ENCODE measurements around the gene DNMT1.

DNMT1 gene

DNA sequence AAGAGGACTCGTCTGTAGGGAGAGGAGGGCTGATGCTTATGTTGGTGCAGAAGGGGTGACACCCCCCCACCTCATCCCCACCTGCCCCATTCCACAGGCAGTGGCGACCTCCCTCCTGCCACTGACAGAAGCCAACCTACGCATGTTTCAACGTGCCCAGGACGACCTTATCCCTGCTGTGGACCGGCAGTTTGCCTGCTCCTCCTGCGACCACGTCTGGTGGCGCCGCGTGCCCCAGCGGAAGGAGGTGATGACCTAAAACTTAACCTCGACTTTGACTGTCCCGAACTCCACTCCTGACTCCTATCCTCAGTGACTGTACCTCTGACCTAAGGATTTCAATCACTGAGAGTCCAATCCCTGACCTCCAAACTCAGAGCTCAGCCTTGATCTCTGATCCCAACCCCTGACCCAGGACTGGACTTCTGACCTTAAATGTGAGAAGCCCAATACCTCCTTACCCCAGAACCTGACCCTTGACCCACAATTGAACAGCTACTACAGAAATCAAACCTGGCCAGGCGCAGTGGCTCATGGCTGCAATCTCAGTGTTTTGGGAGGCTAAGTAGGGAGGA lies 104.9 kb downstream of the DNMT1 start:
- DNase-seq: no peak

DNA sequence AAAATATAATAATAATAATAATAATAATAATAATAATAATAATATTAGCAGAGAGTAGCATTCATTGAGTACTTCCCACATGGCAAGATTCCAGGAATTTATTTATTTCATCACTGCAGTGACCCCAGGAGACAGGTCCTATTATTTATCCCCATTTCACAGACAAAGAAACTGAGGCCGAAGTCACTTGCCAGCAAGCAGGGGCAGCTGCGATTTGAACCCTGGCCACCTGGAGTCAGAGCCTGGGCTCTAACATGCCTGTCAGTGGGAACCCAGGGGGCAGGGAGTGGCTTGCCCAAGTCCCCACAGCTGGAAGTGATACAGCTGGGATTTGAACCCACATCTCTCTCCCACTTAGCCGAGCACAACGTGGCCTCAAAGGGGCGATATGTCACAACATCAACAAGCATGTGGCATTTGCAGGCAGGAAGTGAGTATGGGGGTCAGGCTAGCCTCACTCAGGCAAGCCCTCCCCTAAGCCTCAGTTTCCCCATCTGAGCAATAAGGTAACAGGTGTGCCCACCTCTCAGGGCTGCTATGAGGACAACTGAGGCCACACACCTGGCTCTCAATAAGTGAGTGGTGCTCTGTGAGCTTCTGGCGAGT lies 105.7 kb downstream of the DNMT1 start:
- no peak for DNase-seq

- DNase-seq: no peak
Measured at GRCh38 chr19:10087296-10088061, 107.3 kb downstream of the DNMT1 start.

DNA sequence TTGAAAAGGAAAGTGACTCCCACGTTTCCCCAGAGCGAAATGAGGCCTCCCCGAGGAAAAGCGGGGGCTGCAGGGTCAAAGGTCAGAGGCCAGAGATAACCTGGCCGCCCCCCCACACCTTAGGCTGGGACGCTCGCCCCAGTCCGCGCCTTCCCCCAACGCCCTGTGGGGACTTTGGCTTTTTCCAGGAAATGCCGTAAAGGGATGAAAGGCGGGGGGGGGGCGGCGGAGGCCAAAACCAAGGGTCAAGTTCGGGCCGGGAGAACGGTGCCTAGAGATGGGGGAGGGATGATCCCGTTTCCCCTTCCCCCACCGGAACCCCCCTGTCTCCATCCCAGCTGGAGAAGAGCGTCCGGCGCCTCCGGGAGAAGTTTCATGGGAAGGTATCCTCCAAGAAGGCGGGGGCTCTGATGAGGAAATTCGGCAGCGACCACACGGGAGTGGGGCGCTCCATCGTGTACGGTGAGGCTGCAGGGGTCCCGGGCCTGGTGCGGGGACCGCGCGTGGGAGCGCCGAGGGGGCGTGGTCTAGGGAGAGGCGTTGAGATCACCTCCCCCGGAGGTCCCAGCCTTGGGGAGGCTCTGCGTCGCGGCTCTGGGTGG lies 108.1 kb downstream of the DNMT1 start:
- no peak for DNase-seq

GRCh38 chr19:10085641-10086590 lies 108.8 kb downstream of the DNMT1 start, which contains the start of gene SHFL:
Gene SHFL, plus strand, starts transcription at chr19:10086317. Its CDS starts 111 bp downstream, at chr19:10086428.
- DNase-seq: no peak

DNA sequence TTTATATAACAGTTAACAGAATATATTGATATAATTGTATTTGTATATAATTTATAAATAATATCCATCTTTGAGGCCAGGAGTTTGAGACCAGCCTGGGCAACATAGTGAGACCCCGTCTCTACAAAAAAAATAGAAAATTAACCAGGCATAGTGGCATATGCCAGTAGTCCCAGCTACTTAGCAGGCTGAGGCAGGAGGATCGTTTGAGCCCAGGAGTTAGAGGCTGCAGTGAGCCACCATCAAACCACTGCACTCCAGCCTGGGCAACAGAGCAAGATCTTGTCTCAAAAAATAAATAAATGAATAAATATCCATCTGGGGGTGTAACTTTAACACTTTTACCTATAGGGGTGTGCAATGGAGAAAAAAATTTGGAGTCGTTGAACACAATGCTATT lies 110.0 kb downstream of the DNMT1 start:
- no peak for DNase-seq

DNA sequence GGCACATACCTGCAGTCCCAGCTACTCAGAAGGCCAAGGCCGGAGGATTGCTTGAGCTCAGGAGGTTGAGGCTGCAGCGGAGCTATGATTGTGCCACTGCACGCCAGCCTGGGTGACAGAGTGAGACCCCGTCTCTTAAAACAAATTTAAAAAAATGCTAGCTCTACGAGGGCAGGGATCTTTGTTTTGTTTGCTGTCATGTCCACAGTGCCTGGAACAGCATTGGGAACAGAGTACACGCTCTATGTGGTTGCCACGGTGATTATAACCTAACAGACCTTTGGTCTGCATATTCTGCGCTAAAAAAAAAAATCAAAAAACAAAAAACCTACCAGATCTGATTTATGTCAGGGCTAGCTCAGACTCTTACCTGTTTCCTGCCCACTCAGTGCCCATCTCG lies 110.8 kb downstream of the DNMT1 start:
- no peak for DNase-seq
